K562 (cell line): Measurements from ENCODE around the gene EDEM1.

ENCODE experiments used
- CBFB ChIP-seq: sonication (generic); formaldehyde crosslinking; IDR thresholded peaks from 2 replicates; pipeline ENCODE4 v1.4.0; 2020; ENCODE audit warnings: mild to moderate bottlenecking, missing genetic modification reagents
- CTCF ChIP-seq, 3 experiments: IDR thresholded peaks in 2 of 3; conservative IDR thresholded peaks in 1 of 3; 2 replicates each; pipeline ENCODE4 v1.5.1; 2011 to 2012; ENCODE audit warnings: low read length in 3 of 3, mild to moderate bottlenecking in 3 of 3, control low read depth in 2 of 3, improper control_type of control experiment in 1 of 3, inconsistent platforms in 1 of 3, low read depth in 1 of 3, mixed read lengths in 1 of 3, moderate library complexity in 1 of 3; ENCODE audit not compliant: insufficient read depth in 2 of 3
- NBN ChIP-seq: fragments of 450-650 bp; IDR thresholded peaks from 2 replicates; pipeline ENCODE4 v1.6.1; 2016; ENCODE audit warnings: low read depth, mild to moderate bottlenecking
- NFE2L1 ChIP-seq: fragments of 450-650 bp; IDR thresholded peaks from 2 replicates; pipeline ENCODE4 v1.6.1; 2016; ENCODE audit warnings: missing genetic modification characterization, low read depth, mild to moderate bottlenecking, missing compliant biosample characterization, moderate library complexity, borderline replicate concordance
- POLR2A ChIP-seq: fragments of 450-650 bp; conservative IDR thresholded peaks from 2 replicates; pipeline ENCODE4 v1.6.1; 2016
- SIN3A ChIP-seq, 2 experiments: fragments of 150-350 bp in 1 of 2; IDR thresholded peaks; 2 replicates each; pipeline ENCODE4 v1.6.1; 2011 to 2016; ENCODE audit warnings: borderline replicate concordance in 2 of 2, low read depth in 2 of 2, low read length in 2 of 2, mild to moderate bottlenecking in 2 of 2, moderate library complexity in 2 of 2; ENCODE audit not compliant: control insufficient read depth in 1 of 2
- SIX5 ChIP-seq, 2 experiments: IDR thresholded peaks; 2 replicates each; pipeline ENCODE4 v1.6.1; 2011; ENCODE audit warnings: low read length in 2 of 2, borderline replicate concordance in 1 of 2, low read depth in 1 of 2, mild to moderate bottlenecking in 1 of 2, moderate library complexity in 1 of 2; ENCODE audit not compliant: insufficient read depth in 1 of 2
- SMARCB1 ChIP-seq: IDR thresholded peaks from 2 replicates; pipeline ENCODE4 v1.6.1; 2011; ENCODE audit warnings: improper control_type of control experiment, low read depth; ENCODE audit not compliant: insufficient read length
- ZNF121 ChIP-seq: sonication (generic); formaldehyde crosslinking; conservative IDR thresholded peaks from 2 replicates; pipeline ENCODE4 v1.8.0; 2022; ENCODE audit warnings: missing genetic modification reagents
- ZNF41 ChIP-seq: fragments of 250-450 bp; sonication (Bioruptor Pico); conservative IDR thresholded peaks from 2 replicates; pipeline ENCODE4 v1.4.0; 2020; ENCODE audit warnings: mild to moderate bottlenecking

GRCh38 chr3:5212628-5213573, 25.4 kb downstream of the EDEM1 start:
- TF ChIP-seq SMARCB1 (no peak), ZNF121 (CRISPR knock-in tag) (no peak), CTCF (IDR thresholded peaks at IDR 0.05 in 2 of 3, conservative IDR thresholded peaks at IDR 0.05 in 1 of 3; ENCODE audit: insufficient read depth in 2 of 3, low read depth in 1 of 3, low read length in 3 of 3) (no peak), NFE2L1 (tag) (no peak), ZNF41 (no peak), POLR2A (no peak), NBN (no peak), SIX5 (IDR thresholded peaks at IDR 0.05; ENCODE audit: borderline replicate concordance in 1 of 2, insufficient read depth in 1 of 2, low read depth in 1 of 2, low read length in 2 of 2) (no peak), SIN3A (IDR thresholded peaks at IDR 0.05; ENCODE audit: borderline replicate concordance in 2 of 2, control insufficient read depth in 1 of 2, low read depth in 2 of 2, low read length in 2 of 2) (no peak), CBFB (CRISPR knock-in tag) (no peak)
